NB4 (cell line): Measurements from ENCODE around the gene CCDC40.

Experiments
- CTCF ChIP-seq: IDR thresholded peaks from one replicate; pipeline ENCODE4 v1.5.1; 2012; ENCODE audit warnings: low read depth, low read length
- MAX ChIP-seq: IDR thresholded peaks from 2 replicates; pipeline ENCODE4 v1.6.1; 2011; ENCODE audit warnings: low read depth, low read length
- MYC ChIP-seq: IDR thresholded peaks from 2 replicates; pipeline ENCODE4 v1.6.1; 2011; ENCODE audit warnings: low read depth, low read length
- POLR2A ChIP-seq: IDR thresholded peaks from 2 replicates; pipeline ENCODE4 v1.6.1; 2011; ENCODE audit warnings: mild to moderate bottlenecking; ENCODE audit not compliant: insufficient read length; ENCODE audit errors: extremely low read depth

GRCh38 chr17:80000981-80001775 is 35.3 kb upstream of the CCDC40 start:
- TF ChIP-seq CTCF (no peak), MAX (no peak), MYC (no peak), POLR2A (no peak)
